CD14-positive monocyte (primary cell): ENCODE measurements around the gene ANKLE1. TPM values are rescaled to one million over a fixed set of nuclear protein-coding genes. Genes with fewer than 3 reads are reported as not detected.

Experiments
- DNase-seq, 3 donors: peaks; one replicate each; pipeline ENCODE4 v3.0.0-alpha.2; 2011 to 2022
- H2AFZ ChIP-seq: 2 replicates; pipeline ENCODE4 v1.6.0; 2012; ENCODE audit warnings: mild to moderate bottlenecking, low read depth, low read length, inconsistent platforms; ENCODE audit not compliant: insufficient read depth, poor library complexity, severe bottlenecking
- H3K27ac ChIP-seq, 2 donors: 1 replicate in 1 of 2; 2 replicates in 1 of 2; pipeline ENCODE4 v1.5.1; 2012 to 2013; ENCODE audit warnings: low read length in 2 of 2, control low read depth in 1 of 2, inconsistent platforms in 1 of 2, low read depth in 1 of 2, mild to moderate bottlenecking in 1 of 2
- H3K27me3 ChIP-seq, 2 donors: one replicate each; pipeline versions ENCODE4 v1.6.0 to v1.6.1; 2011 to 2013; ENCODE audit warnings: low read length in 2 of 2; ENCODE audit not compliant: control insufficient read depth in 2 of 2, insufficient read depth in 2 of 2
- H3K36me3 ChIP-seq, 2 donors: replicated peaks in 1 of 2; 1 replicate in 1 of 2; 2 replicates in 1 of 2; pipeline versions ENCODE4 v1.5.1 to v1.6.1; 2012 to 2013; ENCODE audit warnings: low read length in 2 of 2, control low read depth in 1 of 2, inconsistent platforms in 1 of 2, mild to moderate bottlenecking in 1 of 2; ENCODE audit not compliant: insufficient read depth in 2 of 2, control insufficient read depth in 1 of 2
- H3K4me1 ChIP-seq, 2 donors: 1 replicate in 1 of 2; 2 replicates in 1 of 2; pipeline versions ENCODE4 v1.5.1 to v1.6.1; 2012 to 2013; ENCODE audit warnings: low read length in 2 of 2, control low read depth in 1 of 2, inconsistent platforms in 1 of 2, mild to moderate bottlenecking in 1 of 2, moderate library complexity in 1 of 2; ENCODE audit not compliant: insufficient read depth in 2 of 2, control insufficient read depth in 1 of 2
- H3K4me2 ChIP-seq: replicated peaks from 2 replicates; pipeline ENCODE3; 2012; ENCODE audit warnings: low read length, moderate library complexity, mild to moderate bottlenecking; ENCODE audit not compliant: poor library complexity, severe bottlenecking; ENCODE audit errors: extremely low read depth
- H3K4me3 ChIP-seq, 3 experiments: fragments of 200-600 bp in 1 of 3; sonication (generic) in 1 of 3; replicated peaks in 1 of 3; 1 replicate in 2 of 3; 2 replicates in 1 of 3; pipeline ENCODE4 v1.5.1; 2011 to 2013; ENCODE audit warnings: low read length in 3 of 3, mild to moderate bottlenecking in 3 of 3, control low read depth in 2 of 3, low read depth in 2 of 3, inconsistent platforms in 1 of 3, moderate library complexity in 1 of 3
- H3K79me2 ChIP-seq: 2 replicates; pipeline ENCODE4 v1.6.0; 2012; ENCODE audit warnings: mild to moderate bottlenecking, control low read depth, inconsistent platforms, low read length, moderate library complexity; ENCODE audit not compliant: insufficient read depth
- H3K9ac ChIP-seq: 2 replicates; pipeline ENCODE4 v1.6.0; 2017; ENCODE audit warnings: low read length, mild to moderate bottlenecking; ENCODE audit not compliant: insufficient read depth, poor library complexity, severe bottlenecking
- H3K9me3 ChIP-seq, 2 donors: replicated peaks in 1 of 2; 1 replicate in 1 of 2; 2 replicates in 1 of 2; pipeline versions ENCODE4 v1.5.1 to v1.6.1; 2012 to 2013; ENCODE audit warnings: low read length in 2 of 2, control low read depth in 1 of 2; ENCODE audit not compliant: control insufficient read depth in 1 of 2, insufficient read depth in 1 of 2
- H4K20me1 ChIP-seq: 2 replicates; pipeline ENCODE4 v1.6.0; 2012; ENCODE audit warnings: mild to moderate bottlenecking, low read length, control low read depth, moderate library complexity; ENCODE audit not compliant: insufficient read depth
- H3K27ac Mint-ChIP-seq, 7 donors: one replicate each; pipeline ENCODE4 v1.8.0; 2020; ENCODE audit warnings: mild to moderate bottlenecking in 7 of 7, mixed read lengths in 7 of 7, moderate library complexity in 6 of 7, inconsistent platforms in 2 of 7
- H3K27me3 Mint-ChIP-seq, 3 donors: one replicate each; pipeline ENCODE4 v1.8.0; 2021 to 2022; ENCODE audit warnings: low read depth in 3 of 3, mild to moderate bottlenecking in 3 of 3, mixed read lengths in 3 of 3, moderate library complexity in 3 of 3, inconsistent platforms in 1 of 3
- H3K36me3 Mint-ChIP-seq, 2 donors: one replicate each; pipeline ENCODE4 v1.8.0; 2020; ENCODE audit warnings: mixed read lengths in 2 of 2, inconsistent platforms in 1 of 2, mild to moderate bottlenecking in 1 of 2
- H3K4me1 Mint-ChIP-seq: one replicate; pipeline ENCODE4 v1.8.0; 2020; ENCODE audit warnings: mild to moderate bottlenecking, mixed read lengths
- H3K4me3 Mint-ChIP-seq, 2 donors: one replicate each; pipeline ENCODE4 v1.8.0; 2020; ENCODE audit warnings: mild to moderate bottlenecking in 2 of 2, mixed read lengths in 2 of 2, moderate library complexity in 1 of 2
- H3K9me3 Mint-ChIP-seq, 7 donors: one replicate each; pipeline ENCODE4 v1.8.0; 2020 to 2022; ENCODE audit warnings: mixed read lengths in 7 of 7, mild to moderate bottlenecking in 6 of 7, moderate library complexity in 6 of 7, inconsistent platforms in 2 of 7
- WGBS: methylation state at CpG from one replicate; pipeline ENCODE4 v1.1.5; 2013; ENCODE audit warnings: missing lambda C conversion rate; ENCODE audit not compliant: insufficient coverage; 5-methylcytosine and 5-hydroxymethylcytosine counted together
- intact Hi-C, 2 donors: fragments of 100-400 bp; cut with micrococcal nuclease; formaldehyde crosslinking; loops; one replicate each; pipeline versions ENCODE4 v1.15.0 to v1.15.1; 2023
- polyA plus RNA-seq, 3 donors: library from polyadenylated mRNA; depleted of rRNA in 1 of 3; unstranded in 2 of 3; stranded (reverse) in 1 of 3; fragments of 300-500 nt in 2 of 3; fragments of >200 nt in 1 of 3; fragmentation: Illumina TruSeq in 2 of 3; gene quantifications; 1 replicate in 2 of 3; 2 replicates in 1 of 3; pipeline ENCODE4 v1.2.3, GENCODE V29; 2012 to 2021
- TF ChIP-seq, protein P1 (sequence below): fragments of 200-600 bp; IDR thresholded peaks from one replicate; pipeline ENCODE4 v1.8.0; 2022; ENCODE audit warnings: antibody characterized with exemption, mild to moderate bottlenecking

The ANKLE1 gene
- polyA plus RNA-seq, 3 donors, result 1.3 to 8.5 (median 2.2) TPM

- Histone ChIP-seq H3K36me3 (peaks cover 9 to 10% of the 10 kb centered on the region in 2 donors), H3K79me2 (peaks cover 17% of the 10 kb centered on the region), H3K9ac (no peak overlapping the region), H4K20me1 (no peaks in the 10 kb centered on the region), H3K4me2 (peak overlapping the region; percentile 93), H3K4me3 (no peak overlapping the region), H3K27ac (no peak overlapping the region), H2AFZ (no peak overlapping the region), H3K4me1 (peaks cover 16 to 17% of the 10 kb centered on the region in 2 donors), H3K27me3 (no peaks in the 10 kb centered on the region), H3K9me3 (no peaks in the 10 kb centered on the region)
- peaks cover 0 to 5% (median 2%) of the 10 kb centered on the region in 3 donors for H3K27me3 Mint-ChIP-seq
- H3K4me3 Mint-ChIP-seq, result no peak overlapping the region
- intact Hi-C loops, result loop anchor here in 1 of 2 donors (2.0 to 10.0 kb wide), 2 partner anchors 39 to 589 kb away; partner anchors contain the start of genes MRPL34 and RPL18A
- WGBS, result 100% methylated on average over 1 of the region's 7 CpGs
- H3K4me1 Mint-ChIP-seq, result peaks cover 22% of the 10 kb centered on the region
- peaks cover 0 to 3% (median 0%) of the 10 kb centered on the region in 7 donors for H3K9me3 Mint-ChIP-seq
- no peak for DNase-seq
- TF ChIP-seq, protein P1, sequence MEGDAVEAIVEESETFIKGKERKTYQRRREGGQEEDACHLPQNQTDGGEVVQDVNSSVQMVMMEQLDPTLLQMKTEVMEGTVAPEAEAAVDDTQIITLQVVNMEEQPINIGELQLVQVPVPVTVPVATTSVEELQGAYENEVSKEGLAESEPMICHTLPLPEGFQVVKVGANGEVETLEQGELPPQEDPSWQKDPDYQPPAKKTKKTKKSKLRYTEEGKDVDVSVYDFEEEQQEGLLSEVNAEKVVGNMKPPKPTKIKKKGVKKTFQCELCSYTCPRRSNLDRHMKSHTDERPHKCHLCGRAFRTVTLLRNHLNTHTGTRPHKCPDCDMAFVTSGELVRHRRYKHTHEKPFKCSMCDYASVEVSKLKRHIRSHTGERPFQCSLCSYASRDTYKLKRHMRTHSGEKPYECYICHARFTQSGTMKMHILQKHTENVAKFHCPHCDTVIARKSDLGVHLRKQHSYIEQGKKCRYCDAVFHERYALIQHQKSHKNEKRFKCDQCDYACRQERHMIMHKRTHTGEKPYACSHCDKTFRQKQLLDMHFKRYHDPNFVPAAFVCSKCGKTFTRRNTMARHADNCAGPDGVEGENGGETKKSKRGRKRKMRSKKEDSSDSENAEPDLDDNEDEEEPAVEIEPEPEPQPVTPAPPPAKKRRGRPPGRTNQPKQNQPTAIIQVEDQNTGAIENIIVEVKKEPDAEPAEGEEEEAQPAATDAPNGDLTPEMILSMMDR, result no peak
- peaks cover 2 to 25% of the 10 kb centered on the region in 2 donors for H3K36me3 Mint-ChIP-seq
- peak overlapping the region in 2 of 7 donors; percentile 8 to 49 for H3K27ac Mint-ChIP-seq
Observed at GRCh38 chr19:17266026-17266425, 15.7 kb upstream of the ANKLE1 start.

- Histone ChIP-seq H3K79me2 (peaks cover 17% of the 10 kb centered on the region), H3K9ac (peak overlapping the region; percentile 24), H3K4me2 (peak overlapping the region; percentile 93), H3K27me3 (no peaks in the 10 kb centered on the region), H3K27ac (peak overlapping the region in 1 of 2 donors; percentile 64), H3K9me3 (no peaks in the 10 kb centered on the region), H3K4me3 (peak overlapping the region in 2 of 3 experiments; percentile 7 to 98), H4K20me1 (no peaks in the 10 kb centered on the region), H2AFZ (no peak overlapping the region), H3K36me3 (peaks cover 15 to 16% of the 10 kb centered on the region in 2 donors), H3K4me1 (peaks cover 16 to 17% of the 10 kb centered on the region in 2 donors)
- TF ChIP-seq, protein P1, result no peak
- 0% methylated on average over 2 of the region's 12 CpGs for WGBS
- Mint-ChIP-seq H3K4me1 (peaks cover 22% of the 10 kb centered on the region), H3K36me3 (peaks cover 8 to 30% of the 10 kb centered on the region in 2 donors), H3K4me3 (peak overlapping the region; percentile 87 to 90), H3K27ac (peak overlapping the region; percentile 82 to 93 (median 88)), H3K9me3 (peaks cover 0 to 3% (median 0%) of the 10 kb centered on the region in 7 donors), H3K27me3 (peaks cover 0 to 5% (median 2%) of the 10 kb centered on the region in 3 donors)
- intact Hi-C loops, result loop anchor here in 1 of 2 donors (2.0 to 10.0 kb wide), 2 partner anchors 38 to 588 kb away; partner anchors contain the start of genes MRPL34 and RPL18A
- no peak for DNase-seq
Observed at GRCh38 chr19:17266589-17266974, 15.1 kb upstream of the ANKLE1 start.
